HepG2 (cell line): ENCODE measurements around the gene SMPX.

Experiments
- GABPB1 ChIP-seq: IDR thresholded peaks from 2 replicates; pipeline ENCODE4 v1.6.1; 2016; ENCODE audit warnings: mild to moderate bottlenecking, missing genetic modification reagents, moderate library complexity, missing compliant biosample characterization
- MLLT10 ChIP-seq: sonication (generic); formaldehyde crosslinking; IDR thresholded peaks from 2 replicates; pipeline ENCODE4 v1.4.0; 2020; ENCODE audit warnings: missing genetic modification reagents
- POLR2A ChIP-seq, 2 experiments: IDR thresholded peaks; 2 replicates each; pipeline ENCODE4 v1.6.1; 2011; ENCODE audit warnings: low read depth in 2 of 2, low read length in 2 of 2, mild to moderate bottlenecking in 1 of 2, moderate library complexity in 1 of 2; ENCODE audit not compliant: insufficient read depth in 1 of 2
- SP4 ChIP-seq: sonication (generic); formaldehyde crosslinking; IDR thresholded peaks from 2 replicates; pipeline ENCODE4 v1.8.1; 2023; ENCODE audit warnings: mild to moderate bottlenecking, missing genetic modification reagents
- ZNF589 ChIP-seq: sonication (generic); formaldehyde crosslinking; conservative IDR thresholded peaks from 2 replicates; pipeline ENCODE4 v1.8.0; 2022; ENCODE audit warnings: mild to moderate bottlenecking, moderate library complexity, missing genetic modification reagents

GRCh38 chrX:21658746-21659145 lies 99.2 kb downstream of the SMPX start:
- TF ChIP-seq MLLT10 (CRISPR knock-in tag) (no peak), SP4 (CRISPR knock-in tag) (no peak), POLR2A (IDR thresholded peaks at IDR 0.05; ENCODE audit: insufficient read depth in 1 of 2, low read depth in 2 of 2, low read length in 2 of 2) (no peak), ZNF589 (CRISPR knock-in tag) (no peak), GABPB1 (CRISPR knock-in tag) (no peak)
